ENCODE measurements around the gene EMID1.

Gene EMID1

DNA sequence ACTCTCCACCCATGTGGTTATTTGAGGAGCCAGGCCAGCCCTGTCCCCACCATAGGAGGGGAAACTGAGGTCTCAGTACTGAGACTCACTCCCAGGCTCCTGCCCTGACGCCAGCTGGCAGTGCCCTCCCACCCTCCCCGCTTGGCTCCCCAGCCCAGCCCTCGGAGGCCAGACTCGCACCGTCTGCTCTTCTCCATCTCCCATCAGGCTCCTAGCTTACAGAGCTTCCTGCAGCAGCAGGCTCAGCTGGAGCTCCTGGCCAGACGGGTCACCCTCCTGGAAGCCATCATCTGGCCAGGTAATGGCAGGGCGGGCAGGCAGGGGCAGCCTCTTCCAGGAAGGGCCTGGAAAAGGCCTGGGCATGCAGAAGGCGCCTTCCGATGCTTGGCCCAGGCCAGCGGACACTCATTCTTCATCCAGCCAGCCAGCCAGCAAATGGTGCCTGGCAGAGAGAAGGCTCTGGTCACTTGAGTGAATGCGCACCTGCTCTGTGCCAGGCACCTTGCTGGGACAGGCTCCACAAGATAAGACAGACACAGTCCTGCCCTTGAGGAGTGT is 49.4 kb downstream of the EMID1 start:
- TF ChIP-seq CTCF (IDR thresholded peaks at IDR 0.05; ENCODE audit: low read depth, low read length, missing control alignments) = no peak
- DNase-seq (ENCODE audit: extremely low read depth, low read depth) = no peak
- no peak overlapping the region for H3K4me3 ChIP-seq (replicated peaks; ENCODE audit: low read depth, low read length)

- no peak for TF ChIP-seq CTCF (IDR thresholded peaks at IDR 0.05; ENCODE audit: low read depth, low read length, missing control alignments)
- H3K4me3 ChIP-seq (replicated peaks; ENCODE audit: low read depth, low read length) = no peak overlapping the region
- no peak for DNase-seq (ENCODE audit: extremely low read depth, low read depth)
Observed at GRCh38 chr22:29256606-29257325, 51.1 kb downstream of the EMID1 start.

DNA sequence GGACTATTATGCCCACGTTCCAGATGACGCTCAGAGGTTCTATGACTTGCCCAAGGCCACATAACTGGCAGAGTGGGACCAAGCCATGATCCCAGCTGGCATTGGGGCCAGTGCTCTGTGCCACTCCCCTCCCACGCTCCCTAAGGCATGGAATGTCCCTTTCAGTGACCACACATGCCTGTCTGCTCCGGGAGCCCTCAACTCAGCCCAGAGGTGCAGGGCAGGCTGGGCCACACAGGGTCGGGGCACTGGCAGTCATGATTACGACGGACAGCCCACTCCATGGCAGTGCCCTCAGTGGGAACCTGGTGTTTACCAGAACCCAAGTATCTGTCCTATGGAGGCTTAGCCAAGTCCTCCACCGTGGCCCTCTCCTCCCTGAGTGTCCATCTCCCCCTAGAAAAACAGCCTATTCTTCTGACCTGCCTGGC is 52.1 kb downstream of the EMID1 start:
- no peak for TF ChIP-seq CTCF (IDR thresholded peaks at IDR 0.05; ENCODE audit: low read depth, low read length, missing control alignments)
- no peak for DNase-seq (ENCODE audit: extremely low read depth, low read depth)
- no peak overlapping the region for H3K4me3 ChIP-seq (replicated peaks; ENCODE audit: low read depth, low read length)

DNA sequence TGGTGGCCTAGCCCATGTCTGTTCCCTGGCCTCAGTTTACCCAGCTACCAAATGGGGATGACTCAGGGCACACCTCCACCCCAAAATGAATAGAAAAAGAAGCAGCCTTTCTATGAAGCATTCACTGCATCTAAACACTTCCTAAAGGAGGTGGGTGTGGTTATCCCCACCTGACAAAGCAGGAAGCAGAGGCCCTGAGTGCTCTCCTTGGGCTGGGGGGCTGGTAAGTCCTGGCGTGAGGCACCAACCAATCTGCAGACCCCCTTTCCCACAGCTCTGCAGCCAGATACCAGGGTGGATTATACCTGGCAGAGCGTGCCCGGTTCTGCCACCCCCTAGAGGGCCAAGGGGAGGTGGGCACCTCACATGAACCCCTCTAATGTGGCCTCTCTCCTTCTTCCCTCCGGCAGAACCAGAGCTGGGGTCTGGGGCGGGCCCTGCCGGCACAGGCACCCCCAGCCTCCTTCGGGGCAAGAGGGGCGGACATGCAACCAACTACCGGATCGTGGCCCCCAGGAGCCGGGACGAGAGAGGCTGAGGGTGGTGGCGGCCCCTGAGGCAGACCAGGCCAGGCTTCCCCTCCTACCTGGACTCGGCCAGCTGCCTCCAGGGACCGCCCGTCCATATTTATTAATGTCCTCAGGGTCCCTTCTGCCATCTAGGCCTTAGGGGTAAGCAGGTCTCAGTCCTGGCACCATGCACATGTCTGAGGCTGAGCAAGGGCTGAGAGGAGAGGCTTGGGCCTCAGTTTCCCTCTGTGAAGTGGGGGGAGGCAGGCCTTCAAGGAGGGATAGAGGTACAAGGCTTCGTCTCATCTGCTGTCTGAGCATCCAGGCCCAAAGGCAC is 52.9 kb downstream of the EMID1 start:
- DNase-seq (ENCODE audit: extremely low read depth, low read depth) = no peak
- TF ChIP-seq CTCF (IDR thresholded peaks at IDR 0.05; ENCODE audit: low read depth, low read length, missing control alignments) = no peak

GRCh38 chr22:29259253-29259899 is 53.7 kb downstream of the EMID1 start:
- TF ChIP-seq CTCF (IDR thresholded peaks at IDR 0.05; ENCODE audit: low read depth, low read length, missing control alignments) = peak; percentile 21
- no peak overlapping the region for H3K4me3 ChIP-seq (replicated peaks; ENCODE audit: low read depth, low read length)
- DNase-seq (ENCODE audit: extremely low read depth, low read depth) = no peak

More for the DNA sequence above, 52.9 kb downstream of the EMID1 start:
- no peak overlapping the region for H3K4me3 ChIP-seq (replicated peaks; ENCODE audit: low read depth, low read length)

- no peak for DNase-seq (ENCODE audit: extremely low read depth, low read depth)
- no peak for TF ChIP-seq CTCF (IDR thresholded peaks at IDR 0.05; ENCODE audit: low read depth, low read length, missing control alignments)
- H3K4me3 ChIP-seq (replicated peaks; ENCODE audit: low read depth, low read length) = no peak overlapping the region
Observed at GRCh38 chr22:29260031-29260560, 54.4 kb downstream of the EMID1 start.
